HCT116 (cell line): ENCODE data around the gene DPH2. TPM values are rescaled to one million over a fixed set of nuclear protein-coding genes. Genes with fewer than 3 reads are reported as not detected.

Experiments used
- ATAC-seq: fragments of 200-7000 bp; cut with Tn5 transposase; 2 replicates; pipeline ENCODE4 v1.9.1; 2020; ENCODE audit warnings: mild to moderate bottlenecking, moderate library complexity
- BruUV-seq: library from RNA; stranded (reverse); fragments of 400-500 nt; replicated peaks from 2 replicates; lab custom pipeline; 2021; lab: Mats Ljungman, UMichigan
- CTCF ChIA-PET: fragments of 300-600 bp; sonication (Branson Sonifier 250); formaldehyde crosslinking; loops from one replicate; lab custom pipeline; 2021; ENCODE audit warnings: antibody characterized with exemption; lab: Charles Lee
- POLR2A ChIA-PET: fragments of 300-600, 350-600 bp; sonication (Branson Sonifier 250); formaldehyde crosslinking; loops from one replicate; lab custom pipeline; 2021; ENCODE audit warnings: antibody characterized with exemption; lab: Charles Lee
- RAD21 ChIA-PET, 2 experiments: fragments of 300-600 bp; sonication (Branson Sonifier 250); formaldehyde crosslinking; loops; one replicate each; lab custom pipeline; 2023; ENCODE audit warnings: low total read pairs in 2 of 2; ENCODE audit not compliant: uncharacterized antibody in 2 of 2, unreplicated experiment in 2 of 2, low non-redundant PET in 1 of 2; lab: Charles Lee
- DNase-seq: peaks from one replicate; pipeline ENCODE4 v3.0.0-alpha.2; 2010; ENCODE audit warnings: low read depth, low spot score
- H2AFZ ChIP-seq: fragments of 200-600 bp; shearing (Covaris generic), sonication (generic); 2 replicates; pipeline ENCODE4 v1.6.1; 2017; ENCODE audit warnings: low read depth, mixed run types, mixed read lengths, antibody characterized with exemption, low read length; ENCODE audit not compliant: poor library complexity, severe bottlenecking
- H3K27ac ChIP-seq: 2 replicates; pipeline ENCODE4 v1.5.1; 2012; ENCODE audit warnings: low read depth, low read length
- H3K27me3 ChIP-seq: fragments of 200-600 bp; sonication (generic); 2 replicates; pipeline ENCODE4 v1.6.1; 2016; ENCODE audit warnings: mixed run types, low read length, mixed read lengths; ENCODE audit not compliant: insufficient read depth
- H3K36me3 ChIP-seq, 2 experiments: fragments of 200-500 bp in 1 of 2; fragments of 200-600 bp in 1 of 2; sonication (Bioruptor generic) in 1 of 2; sonication (generic) in 1 of 2; 2 replicates each; pipeline versions ENCODE4 v1.5.1 to v1.6.1; 2014 to 2016; ENCODE audit warnings: low read length in 2 of 2, inconsistent platforms in 1 of 2, mixed read lengths in 1 of 2, mixed run types in 1 of 2; ENCODE audit not compliant: insufficient read depth in 2 of 2, control insufficient read depth in 1 of 2
- H3K4me1 ChIP-seq, 2 experiments: fragments of 200-600 bp in 1 of 2; sonication (generic) in 1 of 2; 2 replicates each; pipeline versions ENCODE4 v1.5.1 to v1.6.1; 2012 to 2017; ENCODE audit warnings: low read length in 2 of 2, inconsistent platforms in 1 of 2, mild to moderate bottlenecking in 1 of 2, mixed read lengths in 1 of 2, mixed run types in 1 of 2, moderate library complexity in 1 of 2; ENCODE audit not compliant: insufficient read depth in 2 of 2, control insufficient read depth in 1 of 2
- H3K4me2 ChIP-seq: fragments of 200-600 bp; sonication (generic); 2 replicates; pipeline ENCODE4 v1.6.1; 2017; ENCODE audit warnings: mixed run types, low read length, mixed read lengths
- H3K4me3 ChIP-seq, 2 experiments: fragments of 200-600 bp in 1 of 2; sonication (generic) in 1 of 2; replicated peaks in 1 of 2; 2 replicates each; pipeline ENCODE4 v1.5.1; 2011 to 2016; ENCODE audit warnings: low read length in 2 of 2, control low read depth in 1 of 2, low read depth in 1 of 2, mild to moderate bottlenecking in 1 of 2, mixed read lengths in 1 of 2, mixed run types in 1 of 2
- H3K79me2 ChIP-seq: fragments of 200-600 bp; sonication (generic); 2 replicates; pipeline ENCODE4 v1.6.1; 2017; ENCODE audit warnings: mild to moderate bottlenecking, mixed run types, low read length, moderate library complexity, mixed read lengths; ENCODE audit not compliant: insufficient read depth
- H3K9ac ChIP-seq: fragments of 200-600 bp; sonication (generic); 2 replicates; pipeline ENCODE4 v1.6.1; 2016; ENCODE audit warnings: low read length, mixed read lengths
- H3K9me2 ChIP-seq: fragments of 200-600 bp; sonication (generic), shearing (Covaris generic); 2 replicates; pipeline ENCODE4 v1.6.1; 2017; ENCODE audit warnings: mixed run types, mild to moderate bottlenecking, moderate library complexity; ENCODE audit not compliant: insufficient read depth
- H3K9me3 ChIP-seq, 2 experiments: fragments of 200-500 bp in 1 of 2; fragments of 200-600 bp in 1 of 2; sonication (Bioruptor generic) in 1 of 2; sonication (generic) in 1 of 2; 2 replicates each; pipeline ENCODE4 v1.6.1; 2014 to 2017; ENCODE audit warnings: low read length in 2 of 2, mixed read lengths in 2 of 2, inconsistent platforms in 1 of 2, low read depth in 1 of 2, mild to moderate bottlenecking in 1 of 2, mixed run types in 1 of 2, moderate library complexity in 1 of 2; ENCODE audit not compliant: control insufficient read depth in 1 of 2, insufficient read depth in 1 of 2
- H4K20me1 ChIP-seq: fragments of 200-600 bp; sonication (generic), shearing (Covaris generic); 2 replicates; pipeline ENCODE4 v1.6.1; 2017; ENCODE audit warnings: mixed run types, mild to moderate bottlenecking, moderate library complexity; ENCODE audit not compliant: insufficient read depth
- CEBPB ChIP-seq: IDR thresholded peaks from 2 replicates; pipeline ENCODE4 v1.6.1; 2012; ENCODE audit warnings: low read depth
- CTCF ChIP-seq, 3 experiments: fragments of 200-600 bp in 1 of 3; sonication (generic) in 1 of 3; IDR thresholded peaks in 2 of 3; conservative IDR thresholded peaks in 1 of 3; 2 replicates each; pipeline ENCODE4 v1.5.1; 2012 to 2017; ENCODE audit warnings: low read depth in 2 of 3, low read length in 2 of 3, antibody characterized with exemption in 1 of 3, borderline replicate concordance in 1 of 3, control low read depth in 1 of 3, mild to moderate bottlenecking in 1 of 3, mixed read lengths in 1 of 3, mixed run types in 1 of 3, moderate library complexity in 1 of 3; ENCODE audit not compliant: insufficient read depth in 1 of 3
- EGR1 ChIP-seq: IDR thresholded peaks from 2 replicates; pipeline ENCODE4 v1.6.1; 2012; ENCODE audit warnings: low read depth
- EZH2 ChIP-seq: fragments of 200-600 bp; sonication (generic); IDR thresholded peaks from 2 replicates; pipeline ENCODE4 v1.6.1; 2017; ENCODE audit warnings: antibody characterized with exemption, mixed run types
- REST ChIP-seq: IDR thresholded peaks from 2 replicates; pipeline ENCODE4 v1.6.1; 2012; ENCODE audit warnings: low read depth
- SIN3A ChIP-seq: IDR thresholded peaks from 2 replicates; pipeline ENCODE4 v1.6.1; 2012; ENCODE audit warnings: low read depth
- YY1 ChIP-seq: IDR thresholded peaks from 2 replicates; pipeline ENCODE4 v1.6.1; 2011; ENCODE audit warnings: low read length, low read depth, moderate library complexity, mild to moderate bottlenecking; ENCODE audit not compliant: insufficient replicate concordance; ENCODE audit errors: extremely low read depth
- intact Hi-C: fragments of 100-400 bp; cut with micrococcal nuclease; formaldehyde crosslinking; loops from 2 replicates; pipeline ENCODE4 v1.10.0; 2022
- total RNA-seq: library from RNA; stranded (reverse); gene quantifications from one replicate; pipeline ENCODE4 v1.2.1, GENCODE V29; 2021; ENCODE audit not compliant: unreplicated experiment

Gene DPH2
- total RNA-seq, 1 experiment from 2014 or later: 53.2 TPM

- Histone ChIP-seq H4K20me1 (no peaks in the 10 kb centered on the region), H3K4me1 (peaks cover 10 to 23% of the 10 kb centered on the region in 2 experiments; a peak in 3 of 4 replicates), H3K36me3 (0 out of 4 replicates have a peak, but pooled peaks cover 0 to 3% of the 10 kb centered on the region in 2 experiments), H3K27ac (no peak overlapping the region), H3K9me2 (no peaks in the 10 kb centered on the region), H3K4me2 (no peak overlapping the region), H2AFZ (no peak overlapping the region), H3K9ac (no peak overlapping the region), H3K27me3 (no peaks in the 10 kb centered on the region), H3K4me3 (no peak overlapping the region), H3K79me2 (peaks cover 11% of the 10 kb centered on the region), H3K9me3 (no peaks in the 10 kb centered on the region)
- RAD21 ChIA-PET: no interaction called here
- CTCF ChIA-PET: interaction anchor here (9.8 kb wide), 1 partner anchor 17 kb away, joined by 130 read pairs; the partner anchor contains the start of gene ARTN
- DNase-seq: no peak
- TF ChIP-seq EZH2 (no peak), CTCF (IDR thresholded peaks at IDR 0.05 in 2 of 3, conservative IDR thresholded peaks at IDR 0.05 in 1 of 3; ENCODE audit: borderline replicate concordance in 1 of 3, insufficient read depth in 1 of 3, low read depth in 2 of 3, low read length in 2 of 3) (no peak), YY1 (no peak), REST (no peak), SIN3A (no peak), CEBPB (no peak), EGR1 (no peak)
- POLR2A ChIA-PET: no interaction called here
- ATAC-seq: no peak
- intact Hi-C loops: no loop called here
- BruUV-seq: no TSS peak
These were observed 20.1 kb upstream of the DPH2 start for GRCh38 chr1:43949678-43950077.
